ENCODE results near the gene PLIN5. TPM values are rescaled to one million over a fixed set of nuclear protein-coding genes. Genes with fewer than 3 reads are reported as not detected.
A peak's percentile ranks its signal among the peaks of the same experiment; 100 is the strongest.
"Not testable (repeated sequence)": the region's sequence is repeated elsewhere in the genome, so short reads cannot be mapped to it uniquely, and the experiment has no call there.

Gene PLIN5
- total and polyA plus RNA-seq, 7 donors, result 0.69 to 10.0 (median 3.0) TPM

GRCh38 chr19:4567584-4568071 lies 32.6 kb upstream of the PLIN5 start:
- 24 to 49% methylated on average over 14 of the region's 14 CpGs for WGBS, 2 donors
- no peaks in the 10 kb centered on the region for H3K9me3 ChIP-seq
- TF ChIP-seq, protein P1, sequence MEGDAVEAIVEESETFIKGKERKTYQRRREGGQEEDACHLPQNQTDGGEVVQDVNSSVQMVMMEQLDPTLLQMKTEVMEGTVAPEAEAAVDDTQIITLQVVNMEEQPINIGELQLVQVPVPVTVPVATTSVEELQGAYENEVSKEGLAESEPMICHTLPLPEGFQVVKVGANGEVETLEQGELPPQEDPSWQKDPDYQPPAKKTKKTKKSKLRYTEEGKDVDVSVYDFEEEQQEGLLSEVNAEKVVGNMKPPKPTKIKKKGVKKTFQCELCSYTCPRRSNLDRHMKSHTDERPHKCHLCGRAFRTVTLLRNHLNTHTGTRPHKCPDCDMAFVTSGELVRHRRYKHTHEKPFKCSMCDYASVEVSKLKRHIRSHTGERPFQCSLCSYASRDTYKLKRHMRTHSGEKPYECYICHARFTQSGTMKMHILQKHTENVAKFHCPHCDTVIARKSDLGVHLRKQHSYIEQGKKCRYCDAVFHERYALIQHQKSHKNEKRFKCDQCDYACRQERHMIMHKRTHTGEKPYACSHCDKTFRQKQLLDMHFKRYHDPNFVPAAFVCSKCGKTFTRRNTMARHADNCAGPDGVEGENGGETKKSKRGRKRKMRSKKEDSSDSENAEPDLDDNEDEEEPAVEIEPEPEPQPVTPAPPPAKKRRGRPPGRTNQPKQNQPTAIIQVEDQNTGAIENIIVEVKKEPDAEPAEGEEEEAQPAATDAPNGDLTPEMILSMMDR (IDR thresholded peaks at IDR 0.05), result peak; percentile 31 to 72 (median 49)
- no peak for TF ChIP-seq EP300 (IDR thresholded peaks at IDR 0.05)
- H3K27ac ChIP-seq, result peak overlapping the region in 1 of 4 donors; percentile 27
- H3K36me3 ChIP-seq, result no peaks in the 10 kb centered on the region
- intact Hi-C loops (cut with DNase I), result no loop called here
- no peak overlapping the region for H3K4me3 ChIP-seq
- no peaks in the 10 kb centered on the region for H3K4me1 ChIP-seq
- peaks cover 0 to 2% (median 0%) of the 10 kb centered on the region in 3 donors for H3K27me3 ChIP-seq
- DNase-seq, result no peak

GRCh38 chr19:4566402-4567051 lies 31.5 kb upstream of the PLIN5 start:
- Histone ChIP-seq H3K36me3 (no peaks in the 10 kb centered on the region), H3K27me3 (no peaks in the 10 kb centered on the region), H3K4me3 (no peak overlapping the region), H3K9me3 (no peaks in the 10 kb centered on the region), H3K4me1 (no peaks in the 10 kb centered on the region), H3K27ac (no peak overlapping the region)
- WGBS, 2 donors, result 79 to 89% methylated on average over 35 of the region's 35 CpGs
- no peak for DNase-seq
- TF ChIP-seq EP300 (IDR thresholded peaks at IDR 0.05), result no peak
- TF ChIP-seq, protein P1 (IDR thresholded peaks at IDR 0.05), result no peak
- no peak for TF ChIP-seq POLR2A (IDR thresholded peaks at IDR 0.05)
- TF ChIP-seq POLR2AphosphoS5 (IDR thresholded peaks at IDR 0.05), result no peak
- intact Hi-C loops (cut with DNase I), result no loop called here

- H3K27ac ChIP-seq; DNase-seq; H3K36me3 ChIP-seq; H3K4me3 ChIP-seq; H3K9me3 ChIP-seq; H3K4me1 ChIP-seq; H3K27me3 ChIP-seq; intact Hi-C loops (cut with DNase I): not testable (repeated sequence)
- WGBS, 2 donors, result 60 to 70% methylated on average over 5 of the region's 5 CpGs
These were observed 28.5 kb upstream of the PLIN5 start for GRCh38 chr19:4563562-4563961.

- WGBS, 2 donors, result 63 to 80% methylated on average over 7 of the region's 7 CpGs
- H3K27me3 ChIP-seq; H3K36me3 ChIP-seq; H3K4me1 ChIP-seq; H3K4me3 ChIP-seq; DNase-seq; H3K27ac ChIP-seq; H3K9me3 ChIP-seq; intact Hi-C loops (cut with DNase I): not testable (repeated sequence)
These were observed 27.1 kb upstream of the PLIN5 start for GRCh38 chr19:4562085-4562484.

DNA sequence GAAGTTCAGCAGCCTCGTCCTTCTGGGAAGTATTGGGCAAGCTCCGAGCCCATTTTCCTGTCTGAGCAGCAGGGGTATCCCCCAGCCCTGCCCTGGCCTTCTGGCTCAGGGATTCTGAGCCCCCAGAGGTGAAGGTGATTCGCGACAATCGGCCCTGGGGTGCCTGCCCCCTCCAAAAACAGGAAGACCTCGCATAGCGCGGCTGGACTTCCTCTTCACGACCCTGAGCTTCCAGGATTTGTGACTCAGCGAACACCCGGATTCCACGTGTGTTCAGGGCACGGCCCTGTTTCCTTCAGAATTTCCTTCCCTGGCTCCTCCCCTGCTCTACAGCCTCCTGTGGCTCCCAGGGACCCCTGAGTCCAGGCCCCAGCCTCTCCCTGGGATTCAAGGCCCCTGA lies 24.5 kb upstream of the PLIN5 start, which contains the start of gene SEMA6B:
Gene SEMA6B, minus strand, starts transcription at position 116 of the 400 bp plus-strand sequence. CDS start 1,227 bp downstream, outside the sequence.
- WGBS, 2 donors, result 54 to 60% methylated on average over 13 of the region's 13 CpGs
- peak in 2 of 4 donors; percentile 48 to 73 for TF ChIP-seq POLR2AphosphoS5 (IDR thresholded peaks at IDR 0.05)
- TF ChIP-seq, protein P1 (IDR thresholded peaks at IDR 0.05), result no peak
- no peak for TF ChIP-seq POLR2A (IDR thresholded peaks at IDR 0.05)
- peak in 2 of 4 donors; percentile 17 to 70 for TF ChIP-seq EP300 (IDR thresholded peaks at IDR 0.05)
- H3K9me3 ChIP-seq, result no peaks in the 10 kb centered on the region
- no peak for DNase-seq
- H3K27me3 ChIP-seq, result no peaks in the 10 kb centered on the region
- H3K36me3 ChIP-seq, result no peaks in the 10 kb centered on the region
- peaks cover 0 to 7% (median 5%) of the 10 kb centered on the region in 4 donors for H3K4me1 ChIP-seq
- intact Hi-C loops (cut with DNase I), result loop anchor here (5.0 kb wide), 1 partner anchor 78 kb away; the partner anchor contains the start of gene TNFAIP8L1
- H3K4me3 ChIP-seq, result peak within 1 kb of the TSS in 3 of 4 donors; percentile 14 to 35 (median 21)
- H3K27ac ChIP-seq, result peak within 1 kb of the TSS in 3 of 4 donors; percentile 45 to 57 (median 50)
